GM12878 (cell line): ENCODE data around the gene TERB2. TPM values are rescaled to one million over a fixed set of nuclear protein-coding genes. Genes with fewer than 3 reads are reported as not detected.
A peak's percentile ranks its signal among the peaks of the same experiment; 100 is the strongest.
"Not testable (repeated sequence)": the region's sequence is repeated elsewhere in the genome, so short reads cannot be mapped to it uniquely, and the experiment has no call there.

Source experiments
- ATAC-seq: fragments of 200-7000 bp; cut with Tn5 transposase; 3 replicates; pipeline ENCODE4 v1.9.1; 2020; ENCODE audit warnings: mild to moderate bottlenecking, moderate library complexity
- BruUV-seq: library from RNA; stranded (reverse); fragments of 400-500 nt; replicated peaks from 2 replicates; lab custom pipeline; 2021; lab: Mats Ljungman, UMichigan
- CTCF ChIA-PET: fragments of 300-600 bp; sonication (Branson Sonifier 250); formaldehyde crosslinking; extraction: SDS; loops from one replicate; lab custom pipeline; 2021; ENCODE audit warnings: inconsistent platforms; lab: Yijun Ruan, JAX
- POLR2A ChIA-PET: fragments of 350-600 bp; formaldehyde crosslinking; extraction: SDS; loops from one replicate; lab custom pipeline; 2021; ENCODE audit warnings: inconsistent platforms; lab: Charles Lee
- RAD21 ChIA-PET: fragments of 300-600 bp; sonication (Branson Sonifier 250); formaldehyde crosslinking; loops from one replicate; lab custom pipeline; 2023; ENCODE audit warnings: antibody characterized with exemption; ENCODE audit not compliant: unreplicated experiment; lab: Charles Lee
- SMC1A ChIA-PET: fragments of 300-600 bp; sonication (Branson Sonifier 250); formaldehyde crosslinking; loops from one replicate; lab custom pipeline; 2023; ENCODE audit not compliant: unreplicated experiment, uncharacterized antibody; lab: Charles Lee
- DNase-seq: peaks from one replicate; pipeline ENCODE4 v3.0.0-alpha.2; 2011; ENCODE audit warnings: low read depth, low spot score
- FAIRE-seq: peaks from 3 replicates; lab custom pipeline; 2011; peaks lifted over from hg19 to GRCh38; lab: Jason Lieb, UNC
- H2AFZ ChIP-seq: 2 replicates; pipeline ENCODE4 v1.6.0; 2011; ENCODE audit warnings: low read depth, low read length, control low read depth; ENCODE audit not compliant: control insufficient read depth
- H3K27ac ChIP-seq: 2 replicates; pipeline ENCODE4 v1.5.1; 2011; ENCODE audit warnings: control low read depth; ENCODE audit not compliant: control insufficient read depth, insufficient read depth
- H3K27me3 ChIP-seq, 2 experiments: replicated peaks in 1 of 2; 2 replicates each; pipeline versions ENCODE4 v1.6.0 to v1.6.1; 2011; ENCODE audit warnings: low read length in 1 of 2; ENCODE audit not compliant: control insufficient read depth in 2 of 2, insufficient read depth in 2 of 2
- H3K36me3 ChIP-seq, 2 experiments: 2 replicates each; pipeline ENCODE4 v1.5.1; 2011; ENCODE audit warnings: low read length in 1 of 2; ENCODE audit not compliant: control insufficient read depth in 2 of 2, insufficient read depth in 2 of 2
- H3K4me1 ChIP-seq: 2 replicates; pipeline ENCODE4 v1.6.1; 2011; ENCODE audit warnings: mild to moderate bottlenecking, low read length, moderate library complexity, mixed read lengths; ENCODE audit not compliant: control insufficient read depth, insufficient read depth
- H3K4me2 ChIP-seq: 2 replicates; pipeline ENCODE4 v1.6.0; 2011; ENCODE audit warnings: control low read depth; ENCODE audit not compliant: control insufficient read depth, insufficient read depth
- H3K4me3 ChIP-seq: fragments of 200-600 bp; sonication (generic); 2 replicates; pipeline ENCODE4 v1.5.1; 2016
- H3K79me2 ChIP-seq: 2 replicates; pipeline ENCODE4 v1.6.0; 2011; ENCODE audit warnings: low read length; ENCODE audit not compliant: control insufficient read depth, insufficient read depth
- H3K9ac ChIP-seq: 2 replicates; pipeline ENCODE4 v1.8.0; 2011; ENCODE audit warnings: low read length, control low read depth, mixed read lengths; ENCODE audit not compliant: control insufficient read depth, insufficient read depth
- H3K9me3 ChIP-seq: replicated peaks from 3 replicates; pipeline ENCODE4 v1.5.1; 2011; ENCODE audit warnings: mild to moderate bottlenecking, low read length; ENCODE audit not compliant: control insufficient read depth, insufficient read depth
- H4K20me1 ChIP-seq: 2 replicates; pipeline ENCODE4 v1.6.0; 2011; ENCODE audit not compliant: control insufficient read depth, insufficient read depth
- JUNB ChIP-seq: IDR thresholded peaks from 2 replicates; pipeline ENCODE4 v1.6.1; 2016; ENCODE audit warnings: antibody characterized with exemption, mild to moderate bottlenecking
- MTA2 ChIP-seq: fragments of 450-650 bp; IDR thresholded peaks from 2 replicates; pipeline ENCODE4 v1.6.1; 2016; ENCODE audit warnings: low read depth, mild to moderate bottlenecking, moderate library complexity
- MTA3 ChIP-seq: IDR thresholded peaks from 2 replicates; pipeline ENCODE4 v1.6.1; 2012; ENCODE audit warnings: low read length, inconsistent platforms, borderline replicate concordance
- NR2F1 ChIP-seq: fragments of 450-650 bp; conservative IDR thresholded peaks from 2 replicates; pipeline ENCODE4 v1.6.1; 2017; ENCODE audit warnings: mild to moderate bottlenecking
- RUNX3 ChIP-seq: IDR thresholded peaks from 2 replicates; pipeline ENCODE4 v1.6.1; 2012; ENCODE audit warnings: low read length, inconsistent platforms
- WGBS: methylation state at CpG from one replicate; pipeline ENCODE4 v1.1.6; 2016; ENCODE audit warnings: low lambda C conversion rate; ENCODE audit not compliant: insufficient replicate concordance, insufficient coverage; ENCODE audit errors: missing lambda C conversion rate; 5-methylcytosine and 5-hydroxymethylcytosine counted together
- in situ Hi-C: fragments of 300-500 bp; cut with MboI; formaldehyde crosslinking; loops from 9 replicates; pipeline ENCODE4 v1.14.3; 2018; ENCODE audit warnings: mixed read lengths
- intact Hi-C: fragments of 100-400 bp; cut with micrococcal nuclease; formaldehyde crosslinking; loops from one replicate; pipeline ENCODE4 v1.14.2; 2022; ENCODE audit not compliant: unreplicated experiment
- polyA plus RNA-seq, 11 experiments: library from polyadenylated mRNA; depleted of rRNA in 4 of 11; unstranded in 6 of 11; stranded (reverse) in 5 of 11; fragments of >200 nt; fragmentation: Nextera tagmentation in 4 of 11; fragmentation: Illumina TruSeq in 1 of 11; extraction: Ambion mirVana in 4 of 11; extraction: Trizol in 1 of 11; gene quantifications; 1 replicate in 1 of 11; 2 replicates in 10 of 11; pipeline versions ENCODE4 v1.2.1 to v1.2.3, GENCODE V29; 2011 to 2016; ENCODE audit warnings: inconsistent platforms in 2 of 11, missing spikeins in 2 of 11, low read depth in 1 of 11
- total RNA-seq, 4 experiments: library from RNA; depleted of rRNA in 3 of 4; stranded (reverse); fragments of >200 nt in 3 of 4; fragmentation: Illumina TruSeq in 1 of 4; extraction: Trizol in 1 of 4; gene quantifications; 2 replicates each; pipeline versions ENCODE4 v1.2.1 to v1.2.3, GENCODE V29; 2013 to 2021

TERB2 gene
- total and polyA plus RNA-seq, 10 of the 15 experiments (the other 5 are each of a cell fraction or from before 2014, with no cell fraction given), result not detected

GRCh38 chr15:45003731-45004410 is 47.4 kb downstream of the TERB2 start (continued):
- TF ChIP-seq MTA3, result 0 out of 2 replicates have a peak, but pooled peaks have one; percentile 67

DNA sequence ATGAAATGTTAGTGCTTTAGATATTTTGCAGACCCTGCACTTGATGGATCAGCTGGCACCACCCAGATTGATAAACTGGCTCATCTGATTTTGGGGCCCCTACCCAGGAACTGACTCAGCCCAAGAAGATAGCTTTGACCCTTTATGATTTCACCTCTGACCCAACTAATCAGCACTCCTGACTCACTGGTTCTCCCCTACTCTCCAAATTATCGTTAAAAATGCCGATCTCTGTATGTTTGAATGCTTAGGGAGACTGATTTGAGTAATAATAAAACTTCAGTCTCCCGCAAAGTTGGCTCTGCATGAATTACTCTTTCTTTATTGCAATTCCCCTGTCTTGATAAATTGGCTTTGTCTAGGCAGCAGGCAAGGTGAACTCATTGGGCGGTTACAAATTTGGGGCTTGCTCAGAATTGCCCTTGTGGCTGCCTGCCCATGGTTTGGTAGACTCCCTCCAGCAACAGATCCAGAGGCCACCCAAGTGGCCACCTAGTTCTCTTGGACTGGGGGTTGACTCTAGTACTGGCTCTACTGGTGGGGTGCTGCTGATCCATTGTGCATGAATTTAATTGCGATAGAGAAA is 48.2 kb downstream of the TERB2 start:
- BruUV-seq, FAIRE-seq, DNase-seq, intact Hi-C loops, H4K20me1 ChIP-seq, H3K27me3 ChIP-seq, in situ Hi-C loops, H2AFZ ChIP-seq, H3K4me3 ChIP-seq, H3K4me2 ChIP-seq, SMC1A ChIA-PET, RAD21 ChIA-PET, H3K36me3 ChIP-seq, POLR2A ChIA-PET, H3K9ac ChIP-seq, H3K4me1 ChIP-seq, H3K79me2 ChIP-seq, H3K9me3 ChIP-seq, H3K27ac ChIP-seq: not testable (repeated sequence)
- CTCF ChIA-PET, result interaction anchor here (0.7 to 2.5 kb wide), 2 partner anchors 15 to 32 kb away, joined by 3 to 6 read pairs; no protein-coding TSS in a partner anchor
- ATAC-seq, result peak; percentile 49
- 29% methylated on average over 5 of the region's 5 CpGs for WGBS
- TF ChIP-seq RUNX3 (peak; percentile 31; the same call in 1 of the 2 replicates), JUNB (peak; percentile 43; the same call in 1 of the 2 replicates), MTA2 (peak; percentile 32; the same call in 1 of the 2 replicates), NR2F1 (peak; percentile 80)
